Neural crest cell (in vitro differentiated cells): ENCODE results near the gene SUGP1. TPM values are rescaled to one million over a fixed set of nuclear protein-coding genes. Genes with fewer than 3 reads are reported as not detected.

Experiments used
- DNase-seq: peaks from one replicate; pipeline ENCODE4 v3.0.0; 2021; ENCODE audit warnings: low read depth, mixed read lengths, low spot score
- H3K27ac Mint-ChIP-seq: one replicate; pipeline ENCODE4 v1.8.0; 2021; ENCODE audit warnings: mild to moderate bottlenecking, mixed read lengths; ENCODE audit not compliant: unreplicated experiment
- H3K27me3 Mint-ChIP-seq: 2 replicates; pipeline ENCODE4 v1.8.0; 2021; ENCODE audit warnings: low read depth, mild to moderate bottlenecking, mixed read lengths
- H3K36me3 Mint-ChIP-seq: 2 replicates; pipeline ENCODE4 v1.8.0; 2021; ENCODE audit warnings: low read depth, mild to moderate bottlenecking, mixed read lengths
- H3K4me1 Mint-ChIP-seq: 2 replicates; pipeline ENCODE4 v1.8.0; 2021; ENCODE audit warnings: mixed read lengths
- H3K4me3 Mint-ChIP-seq: one replicate; pipeline ENCODE4 v1.8.0; 2021; ENCODE audit warnings: mild to moderate bottlenecking, mixed read lengths
- H3K9me3 Mint-ChIP-seq: 2 replicates; pipeline ENCODE4 v1.8.0; 2021; ENCODE audit warnings: mixed read lengths
- total RNA-seq: library from RNA; stranded (reverse); gene quantifications from 2 replicates; pipeline ENCODE4 v1.2.1, GENCODE V29; 2021
- TF ChIP-seq, protein P1 (sequence below): fragments of 200-600 bp; sonication (generic); conservative IDR thresholded peaks from 2 replicates; pipeline ENCODE4 v1.5.0; 2021; ENCODE audit warnings: antibody characterized with exemption, mild to moderate bottlenecking

SUGP1 gene
- total RNA-seq, 1 donor from 2014 or later, result 101 TPM

- TF ChIP-seq, protein P1, sequence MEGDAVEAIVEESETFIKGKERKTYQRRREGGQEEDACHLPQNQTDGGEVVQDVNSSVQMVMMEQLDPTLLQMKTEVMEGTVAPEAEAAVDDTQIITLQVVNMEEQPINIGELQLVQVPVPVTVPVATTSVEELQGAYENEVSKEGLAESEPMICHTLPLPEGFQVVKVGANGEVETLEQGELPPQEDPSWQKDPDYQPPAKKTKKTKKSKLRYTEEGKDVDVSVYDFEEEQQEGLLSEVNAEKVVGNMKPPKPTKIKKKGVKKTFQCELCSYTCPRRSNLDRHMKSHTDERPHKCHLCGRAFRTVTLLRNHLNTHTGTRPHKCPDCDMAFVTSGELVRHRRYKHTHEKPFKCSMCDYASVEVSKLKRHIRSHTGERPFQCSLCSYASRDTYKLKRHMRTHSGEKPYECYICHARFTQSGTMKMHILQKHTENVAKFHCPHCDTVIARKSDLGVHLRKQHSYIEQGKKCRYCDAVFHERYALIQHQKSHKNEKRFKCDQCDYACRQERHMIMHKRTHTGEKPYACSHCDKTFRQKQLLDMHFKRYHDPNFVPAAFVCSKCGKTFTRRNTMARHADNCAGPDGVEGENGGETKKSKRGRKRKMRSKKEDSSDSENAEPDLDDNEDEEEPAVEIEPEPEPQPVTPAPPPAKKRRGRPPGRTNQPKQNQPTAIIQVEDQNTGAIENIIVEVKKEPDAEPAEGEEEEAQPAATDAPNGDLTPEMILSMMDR, result no peak
- no peaks in the 10 kb centered on the region for H3K4me1 Mint-ChIP-seq
- no peaks in the 10 kb centered on the region for H3K9me3 Mint-ChIP-seq
- H3K27ac Mint-ChIP-seq, result no peak overlapping the region
- DNase-seq, result no peak
- no peaks in the 10 kb centered on the region for H3K27me3 Mint-ChIP-seq
- H3K36me3 Mint-ChIP-seq, result peaks cover 7% of the 10 kb centered on the region
- no peak overlapping the region for H3K4me3 Mint-ChIP-seq
Measured at GRCh38 chr19:19341026-19341425, 20.7 kb upstream of the SUGP1 start.

- Mint-ChIP-seq H3K9me3 (no peaks in the 10 kb centered on the region), H3K27me3 (no peaks in the 10 kb centered on the region), H3K27ac (peak overlapping the region; percentile 57), H3K4me1 (no peaks in the 10 kb centered on the region), H3K36me3 (peaks cover 4% of the 10 kb centered on the region), H3K4me3 (no peak overlapping the region)
- TF ChIP-seq, protein P1, result no peak
- DNase-seq, result no peak
Measured at GRCh38 chr19:19338082-19338481, 17.8 kb upstream of the SUGP1 start.

DNA sequence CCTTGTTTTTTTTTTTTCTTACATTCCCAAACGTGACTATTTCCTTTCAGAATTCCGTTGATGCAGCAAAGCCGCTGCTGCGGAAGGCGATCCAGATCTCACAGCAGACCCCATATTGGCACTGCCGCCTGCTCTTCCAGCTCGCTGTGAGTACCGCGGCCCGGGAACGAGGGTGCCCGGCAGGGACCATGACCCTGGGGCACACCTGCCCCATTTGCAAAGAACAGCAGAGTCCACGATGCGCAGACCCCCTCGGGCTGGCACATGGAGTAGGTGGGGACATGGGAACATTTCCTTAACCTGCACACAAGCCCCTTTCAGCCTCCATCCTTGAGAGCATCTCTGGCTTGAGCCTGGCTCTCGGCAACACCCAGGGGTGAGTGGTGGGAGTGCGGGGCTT, 16.8 kb upstream of the SUGP1 start:
- H3K4me1 Mint-ChIP-seq, result no peaks in the 10 kb centered on the region
- no peaks in the 10 kb centered on the region for H3K9me3 Mint-ChIP-seq
- H3K27ac Mint-ChIP-seq, result peak overlapping the region; percentile 27
- no peaks in the 10 kb centered on the region for H3K36me3 Mint-ChIP-seq
- H3K27me3 Mint-ChIP-seq, result no peaks in the 10 kb centered on the region
- TF ChIP-seq, protein P1, result no peak
- DNase-seq, result no peak
- H3K4me3 Mint-ChIP-seq, result no peak overlapping the region

GRCh38 chr19:19336597-19336996, 16.3 kb upstream of the SUGP1 start:
- H3K27me3 Mint-ChIP-seq, result no peaks in the 10 kb centered on the region
- no peaks in the 10 kb centered on the region for H3K9me3 Mint-ChIP-seq
- H3K4me3 Mint-ChIP-seq, result no peak overlapping the region
- no peak overlapping the region for H3K27ac Mint-ChIP-seq
- no peaks in the 10 kb centered on the region for H3K36me3 Mint-ChIP-seq
- no peak for DNase-seq
- TF ChIP-seq, protein P1, result no peak
- no peaks in the 10 kb centered on the region for H3K4me1 Mint-ChIP-seq

DNA sequence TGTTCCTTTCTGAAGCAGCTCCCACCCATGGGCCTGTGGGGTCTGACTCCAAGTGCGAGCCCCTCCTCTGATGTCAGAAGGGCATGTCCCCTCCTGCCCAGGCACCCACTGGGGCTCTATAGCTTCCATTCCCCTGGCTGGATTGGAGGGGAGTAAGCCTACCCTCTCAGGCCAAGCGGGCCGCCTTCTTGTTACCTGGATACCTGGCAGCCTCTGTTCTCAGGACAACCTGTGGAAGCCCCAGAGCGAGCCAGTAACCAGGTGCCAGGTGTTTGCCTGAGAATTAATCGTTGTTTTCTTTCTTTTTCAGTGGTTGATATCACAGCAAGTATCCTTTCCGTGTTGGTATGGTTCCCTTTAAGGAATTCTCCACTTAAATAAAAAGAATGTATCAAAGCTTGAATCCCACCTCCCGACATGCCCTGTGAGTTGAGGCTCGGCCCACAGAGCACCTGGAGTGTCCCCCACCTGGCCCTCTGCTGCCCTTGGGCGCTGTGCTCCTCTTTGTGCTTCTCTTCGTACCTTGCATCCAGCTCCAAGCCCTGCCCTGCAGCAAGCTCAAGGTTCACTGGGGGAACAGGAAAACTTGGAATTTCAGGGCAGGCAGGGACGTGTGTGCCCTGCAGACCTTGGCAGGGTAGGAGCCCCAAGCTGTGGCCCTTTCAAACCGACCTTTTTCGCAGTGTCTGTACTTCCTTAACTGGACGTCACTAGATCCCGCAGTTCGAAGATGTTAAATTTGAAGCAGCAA, 15.3 kb upstream of the SUGP1 start:
- Mint-ChIP-seq H3K4me3 (no peak overlapping the region), H3K9me3 (no peaks in the 10 kb centered on the region), H3K4me1 (no peaks in the 10 kb centered on the region), H3K27me3 (no peaks in the 10 kb centered on the region), H3K36me3 (no peaks in the 10 kb centered on the region), H3K27ac (no peak overlapping the region)
- no peak for DNase-seq
- TF ChIP-seq, protein P1, result no peak
